Measurements from ENCODE around the gene PPM1N. TPM values are rescaled to one million over a fixed set of nuclear protein-coding genes. Genes with fewer than 3 reads are reported as not detected.

PPM1N gene
- total RNA-seq, 2 experiments from 2014 or later, result 3.3 to 3.5 TPM

DNA sequence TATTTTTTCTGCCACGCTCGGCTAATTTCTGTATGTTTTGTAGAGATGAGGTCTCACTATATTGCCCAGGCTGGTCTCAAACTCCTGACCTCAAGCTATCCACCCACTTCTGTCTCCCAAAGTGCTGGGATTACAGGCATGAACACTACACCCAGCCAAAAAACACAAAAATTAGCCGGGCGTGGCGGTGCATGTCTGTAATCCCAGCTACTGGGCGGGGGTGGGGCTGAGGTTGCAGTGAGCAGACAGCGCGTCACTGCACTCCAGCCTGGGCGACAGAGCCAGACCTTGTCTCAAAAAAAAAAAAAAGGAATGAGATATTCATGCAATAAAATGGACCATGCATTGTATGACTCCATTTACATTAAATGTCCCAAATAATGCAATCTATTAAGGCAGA lies 41.2 kb downstream of the PPM1N start:
- H3K4me1 Mint-ChIP-seq (ENCODE audit: low read depth), result no peaks in the 10 kb centered on the region

DNA sequence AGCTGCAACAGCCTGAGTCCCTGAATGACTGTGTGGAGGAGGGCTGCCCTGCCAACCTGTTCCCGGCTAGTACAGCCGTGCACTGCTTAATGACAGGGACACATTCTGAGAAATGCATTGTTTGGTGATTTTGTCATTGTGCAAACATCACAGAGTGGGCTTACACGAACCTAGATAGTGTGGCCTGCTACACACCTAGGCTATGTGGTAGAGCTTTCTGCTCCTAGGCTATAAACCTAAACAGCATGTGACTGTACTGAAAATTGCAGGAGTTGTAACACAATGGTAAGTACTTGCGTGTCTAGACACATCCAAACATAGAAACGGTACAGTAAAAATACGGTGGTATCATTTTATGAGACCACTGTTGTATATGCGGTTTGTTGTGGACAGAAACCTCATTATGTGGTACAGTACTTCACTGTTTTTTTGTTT lies 44.0 kb downstream of the PPM1N start:
- H3K9me3 ChIP-seq (ENCODE audit: control insufficient read depth in 1 of 2, insufficient read depth in 1 of 2, low read length in 2 of 2), result no peaks in the 10 kb centered on the region
- Mint-ChIP-seq H3K27ac (no peak overlapping the region), H3K9me3 (no peaks in the 10 kb centered on the region), H3K36me3 (ENCODE audit: low read depth) (no peaks in the 10 kb centered on the region), H3K4me1 (ENCODE audit: low read depth) (no peaks in the 10 kb centered on the region), H3K4me3 (no peak overlapping the region), H3K27me3 (no peaks in the 10 kb centered on the region)
- no peak overlapping the region for H3K27ac ChIP-seq (ENCODE audit: low read depth in 1 of 2, low read length in 2 of 2)
- POLR2A ChIA-PET, result no interaction called here
- no peak for ATAC-seq (ENCODE audit: poor library complexity)
- intact Hi-C loops (cut with DNase I, micrococcal nuclease), result no loop called here
- no peaks in the 10 kb centered on the region for H3K27me3 ChIP-seq (ENCODE audit: control insufficient read depth in 1 of 2, insufficient read depth in 2 of 2, low read length in 2 of 2)
- TF ChIP-seq, protein P1, sequence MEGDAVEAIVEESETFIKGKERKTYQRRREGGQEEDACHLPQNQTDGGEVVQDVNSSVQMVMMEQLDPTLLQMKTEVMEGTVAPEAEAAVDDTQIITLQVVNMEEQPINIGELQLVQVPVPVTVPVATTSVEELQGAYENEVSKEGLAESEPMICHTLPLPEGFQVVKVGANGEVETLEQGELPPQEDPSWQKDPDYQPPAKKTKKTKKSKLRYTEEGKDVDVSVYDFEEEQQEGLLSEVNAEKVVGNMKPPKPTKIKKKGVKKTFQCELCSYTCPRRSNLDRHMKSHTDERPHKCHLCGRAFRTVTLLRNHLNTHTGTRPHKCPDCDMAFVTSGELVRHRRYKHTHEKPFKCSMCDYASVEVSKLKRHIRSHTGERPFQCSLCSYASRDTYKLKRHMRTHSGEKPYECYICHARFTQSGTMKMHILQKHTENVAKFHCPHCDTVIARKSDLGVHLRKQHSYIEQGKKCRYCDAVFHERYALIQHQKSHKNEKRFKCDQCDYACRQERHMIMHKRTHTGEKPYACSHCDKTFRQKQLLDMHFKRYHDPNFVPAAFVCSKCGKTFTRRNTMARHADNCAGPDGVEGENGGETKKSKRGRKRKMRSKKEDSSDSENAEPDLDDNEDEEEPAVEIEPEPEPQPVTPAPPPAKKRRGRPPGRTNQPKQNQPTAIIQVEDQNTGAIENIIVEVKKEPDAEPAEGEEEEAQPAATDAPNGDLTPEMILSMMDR (IDR thresholded peaks at IDR 0.05), result no peak
- peaks cover 2% of the 10 kb centered on the region for H3K4me1 ChIP-seq (ENCODE audit: insufficient read depth, low read length)
- H3K36me3 ChIP-seq (ENCODE audit: insufficient read depth, low read length), result no peaks in the 10 kb centered on the region
- no peak for DNase-seq
- H3K4me3 ChIP-seq (ENCODE audit: low read length), result no peak overlapping the region
- CTCF ChIA-PET, result no interaction called here

More for the DNA sequence above, 41.2 kb downstream of the PPM1N start:
- H3K27me3 ChIP-seq (ENCODE audit: control insufficient read depth in 1 of 2, insufficient read depth in 2 of 2, low read length in 2 of 2), result no peaks in the 10 kb centered on the region
- ChIA-PET CTCF (no interaction called here), POLR2A (no interaction called here)
- Mint-ChIP-seq H3K36me3 (ENCODE audit: low read depth) (no peaks in the 10 kb centered on the region), H3K4me3 (no peak overlapping the region), H3K27ac (no peak overlapping the region), H3K27me3 (no peaks in the 10 kb centered on the region), H3K9me3 (no peaks in the 10 kb centered on the region)
- H3K36me3 ChIP-seq (ENCODE audit: insufficient read depth, low read length), result no peaks in the 10 kb centered on the region
- TF ChIP-seq, protein P1 (IDR thresholded peaks at IDR 0.05), result no peak
- ATAC-seq (ENCODE audit: poor library complexity), result no peak
- no peak overlapping the region for H3K27ac ChIP-seq (ENCODE audit: low read depth in 1 of 2, low read length in 2 of 2)
- no peaks in the 10 kb centered on the region for H3K9me3 ChIP-seq (ENCODE audit: control insufficient read depth in 1 of 2, insufficient read depth in 1 of 2, low read length in 2 of 2)
- intact Hi-C loops (cut with DNase I, micrococcal nuclease), result no loop called here
- H3K4me3 ChIP-seq (ENCODE audit: low read length), result no peak overlapping the region
- H3K4me1 ChIP-seq (ENCODE audit: insufficient read depth, low read length), result peaks cover 2% of the 10 kb centered on the region
- no peak for DNase-seq

DNA sequence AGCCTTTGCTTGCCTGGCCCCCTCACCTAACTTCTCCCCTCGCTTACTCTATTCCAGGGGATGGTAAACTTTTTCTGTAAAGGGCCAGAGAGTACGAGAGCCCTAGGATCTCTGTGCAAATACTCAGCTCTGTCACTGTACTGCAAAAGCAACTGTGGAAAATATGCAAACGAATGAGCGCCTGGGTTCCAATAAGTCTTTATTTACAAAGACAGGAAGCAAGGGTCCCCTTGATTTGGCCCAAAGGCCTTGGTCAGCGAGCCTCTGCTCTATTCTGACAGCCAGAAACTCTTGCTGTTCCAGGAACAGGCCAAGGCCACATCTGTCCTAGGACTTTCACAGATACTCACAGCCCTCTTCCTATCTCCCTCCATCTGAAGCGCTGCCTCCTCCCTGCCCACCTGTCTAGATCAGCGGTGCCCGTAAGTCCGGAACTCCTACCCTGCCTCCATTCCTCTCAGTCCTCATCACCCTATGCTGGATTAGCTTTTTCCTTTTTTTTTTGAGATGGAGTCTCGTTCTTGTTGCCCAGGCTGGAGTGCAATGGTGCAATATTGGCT lies 49.0 kb downstream of the PPM1N start:
- Histone ChIP-seq H3K4me3 (ENCODE audit: low read length) (no peak overlapping the region), H3K9me3 (ENCODE audit: control insufficient read depth in 1 of 2, insufficient read depth in 1 of 2, low read length in 2 of 2) (no peaks in the 10 kb centered on the region), H3K27ac (ENCODE audit: low read depth in 1 of 2, low read length in 2 of 2) (no peak overlapping the region), H3K27me3 (ENCODE audit: control insufficient read depth in 1 of 2, insufficient read depth in 2 of 2, low read length in 2 of 2) (no peaks in the 10 kb centered on the region), H3K4me1 (ENCODE audit: insufficient read depth, low read length) (peaks cover 2% of the 10 kb centered on the region), H3K36me3 (ENCODE audit: insufficient read depth, low read length) (no peaks in the 10 kb centered on the region)
- Mint-ChIP-seq H3K27ac (no peak overlapping the region), H3K4me1 (ENCODE audit: low read depth) (no peaks in the 10 kb centered on the region), H3K36me3 (ENCODE audit: low read depth) (peaks cover 10% of the 10 kb centered on the region), H3K9me3 (no peaks in the 10 kb centered on the region), H3K27me3 (no peaks in the 10 kb centered on the region), H3K4me3 (no peak overlapping the region)
- ChIA-PET CTCF (no interaction called here), POLR2A (no interaction called here)
- intact Hi-C loops (cut with DNase I, micrococcal nuclease), result no loop called here
- ATAC-seq (ENCODE audit: poor library complexity) (no peak), DNase-seq (no peak)
- TF ChIP-seq, protein P1 (IDR thresholded peaks at IDR 0.05), result no peak
